ENCODE data around the gene SPAG17.

Gene SPAG17

GRCh38 chr1:117964290-117965038, 220.6 kb downstream of the SPAG17 start:
- no peak for TF ChIP-seq EZH2 (IDR thresholded peaks at IDR 0.05; ENCODE audit: borderline replicate concordance, low read depth, low read length, severe bottlenecking)
- no peak for TF ChIP-seq CTCF (IDR thresholded peaks at IDR 0.05; ENCODE audit: borderline replicate concordance, extremely low read depth, low read length, poor library complexity, severe bottlenecking)
- H3K4me1 ChIP-seq (ENCODE audit: insufficient read depth, low read length): no peaks in the 10 kb centered on the region
- no peak overlapping the region for H3K4me3 ChIP-seq (ENCODE audit: low read depth in 1 of 2, low read length in 2 of 2)
- H2AFZ ChIP-seq (ENCODE audit: low read depth, low read length): no peak overlapping the region
- ATAC-seq (ENCODE audit: insufficient read depth, low read depth) (no peak), DNase-seq (no peak)
- no peak overlapping the region for H3K27ac ChIP-seq (ENCODE audit: low read length)
- no peaks in the 10 kb centered on the region for H3K79me2 ChIP-seq (ENCODE audit: insufficient read depth, low read length)
- H4K20me1 ChIP-seq (ENCODE audit: insufficient read depth, low read length): no peaks in the 10 kb centered on the region
- no peaks in the 10 kb centered on the region for H3K27me3 ChIP-seq (ENCODE audit: insufficient read depth, low read length, poor library complexity)
- peaks cover 24% of the 10 kb centered on the region; the same call in 1 of the 2 replicates for H3K36me3 ChIP-seq (ENCODE audit: insufficient read depth, low read length)
- no peak overlapping the region for H3K9ac ChIP-seq (ENCODE audit: low read depth, low read length)
- no peak overlapping the region for H3K4me2 ChIP-seq (ENCODE audit: insufficient read depth, low read length)
- H3K9me3 ChIP-seq (ENCODE audit: insufficient read depth, low read length, severe bottlenecking): no peaks in the 10 kb centered on the region

- Histone ChIP-seq H3K36me3 (ENCODE audit: insufficient read depth, low read length) (peaks cover 75% of the 10 kb centered on the region), H4K20me1 (ENCODE audit: insufficient read depth, low read length) (no peaks in the 10 kb centered on the region), H3K4me3 (ENCODE audit: low read depth in 1 of 2, low read length in 2 of 2) (no peak overlapping the region), H3K27me3 (ENCODE audit: insufficient read depth, low read length, poor library complexity) (no peaks in the 10 kb centered on the region), H3K27ac (ENCODE audit: low read length) (no peak overlapping the region), H3K9ac (ENCODE audit: low read depth, low read length) (no peak overlapping the region), H3K79me2 (ENCODE audit: insufficient read depth, low read length) (no peaks in the 10 kb centered on the region), H3K4me1 (ENCODE audit: insufficient read depth, low read length) (no peaks in the 10 kb centered on the region), H3K9me3 (ENCODE audit: insufficient read depth, low read length, severe bottlenecking) (no peaks in the 10 kb centered on the region), H2AFZ (ENCODE audit: low read depth, low read length) (no peak overlapping the region), H3K4me2 (ENCODE audit: insufficient read depth, low read length) (no peak overlapping the region)
- ATAC-seq (ENCODE audit: insufficient read depth, low read depth) (no peak), DNase-seq (no peak)
- no peak for TF ChIP-seq EZH2 (IDR thresholded peaks at IDR 0.05; ENCODE audit: borderline replicate concordance, low read depth, low read length, severe bottlenecking)
- TF ChIP-seq CTCF (IDR thresholded peaks at IDR 0.05; ENCODE audit: borderline replicate concordance, extremely low read depth, low read length, poor library complexity, severe bottlenecking): no peak
These were observed 225.7 kb downstream of the SPAG17 start for GRCh38 chr1:117959364-117959763.

- no peak overlapping the region for H3K9ac ChIP-seq (ENCODE audit: low read depth, low read length)
- no peak overlapping the region for H2AFZ ChIP-seq (ENCODE audit: low read depth, low read length)
- H3K27ac ChIP-seq (ENCODE audit: low read length): no peak overlapping the region
- no peak for DNase-seq
- no peaks in the 10 kb centered on the region for H3K4me1 ChIP-seq (ENCODE audit: insufficient read depth, low read length)
- no peaks in the 10 kb centered on the region for H3K9me3 ChIP-seq (ENCODE audit: insufficient read depth, low read length, severe bottlenecking)
- no peak overlapping the region for H3K4me2 ChIP-seq (ENCODE audit: insufficient read depth, low read length)
- peaks cover 98% of the 10 kb centered on the region for H3K36me3 ChIP-seq (ENCODE audit: insufficient read depth, low read length)
- no peaks in the 10 kb centered on the region for H3K79me2 ChIP-seq (ENCODE audit: insufficient read depth, low read length)
- TF ChIP-seq CTCF (IDR thresholded peaks at IDR 0.05; ENCODE audit: borderline replicate concordance, extremely low read depth, low read length, poor library complexity, severe bottlenecking) (no peak), EZH2 (IDR thresholded peaks at IDR 0.05; ENCODE audit: borderline replicate concordance, low read depth, low read length, severe bottlenecking) (no peak)
- ATAC-seq (ENCODE audit: insufficient read depth, low read depth): no peak
- no peak overlapping the region for H3K4me3 ChIP-seq (ENCODE audit: low read depth in 1 of 2, low read length in 2 of 2)
- H4K20me1 ChIP-seq (ENCODE audit: insufficient read depth, low read length): no peaks in the 10 kb centered on the region
- H3K27me3 ChIP-seq (ENCODE audit: insufficient read depth, low read length, poor library complexity): no peaks in the 10 kb centered on the region
These were observed 232.6 kb downstream of the SPAG17 start for GRCh38 chr1:117952386-117952785.
